ENCODE data around the gene JUN.

DNA sequence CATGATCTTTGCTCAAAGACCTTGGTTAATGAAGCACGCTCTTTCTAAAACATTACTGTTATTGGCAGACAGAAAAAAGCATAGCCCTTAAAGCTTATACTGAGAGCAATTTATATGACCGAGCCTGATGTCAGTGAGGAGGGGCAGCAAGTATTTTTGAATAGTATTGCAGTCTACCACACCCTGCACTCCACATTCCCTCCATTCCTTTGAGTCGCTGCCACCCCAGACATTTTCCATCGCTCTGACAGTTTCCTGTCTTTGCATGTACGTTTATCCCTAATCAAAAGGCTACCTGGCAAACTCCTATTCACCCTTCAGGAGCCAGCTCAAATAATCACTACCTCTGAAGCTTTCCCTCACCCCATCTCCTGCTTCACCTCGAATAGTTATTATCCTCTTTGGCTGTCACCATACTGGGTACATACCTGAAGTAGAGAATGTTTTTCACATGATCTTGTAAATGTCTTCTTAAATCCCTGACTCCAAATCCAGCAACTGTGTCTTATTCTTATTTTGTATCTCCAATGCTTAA is 5.5 kb upstream of the JUN start:
- no peak for TF ChIP-seq GATA2 (IDR thresholded peaks at IDR 0.05; ENCODE audit: low read depth, low read length)
- no peak for TF ChIP-seq GATA3 (IDR thresholded peaks at IDR 0.05; ENCODE audit: low read depth, low read length)

Measured in SH-SY5Y (cell line).